PC-9 (cell line): ENCODE data around the gene RIMS4. TPM values are rescaled to one million over a fixed set of nuclear protein-coding genes. Genes with fewer than 3 reads are reported as not detected.

Experiments used
- BruUV-seq: library from RNA; stranded (reverse); fragments of 400-500 nt; replicated peaks from 2 replicates; lab custom pipeline; 2021; lab: Mats Ljungman, UMichigan
- CTCF ChIA-PET: fragments of 300-600 bp; sonication (Branson Sonifier 250); formaldehyde crosslinking; loops from one replicate; lab custom pipeline; 2022; ENCODE audit warnings: antibody characterized with exemption; lab: Charles Lee
- POLR2A ChIA-PET: fragments of 300-600 bp; sonication (Branson Sonifier 250); formaldehyde crosslinking; loops from one replicate; lab custom pipeline; 2022; ENCODE audit warnings: antibody characterized with exemption; ENCODE audit not compliant: unreplicated experiment; lab: Charles Lee
- DNase-seq, 2 experiments: peaks; one replicate each; pipeline versions ENCODE4 v3.0.0 to v3.0.0-alpha.2; 2015 to 2022; ENCODE audit warnings: mixed read lengths in 1 of 2
- H2AFZ ChIP-seq: fragments of 200-600 bp; sonication (generic); 2 replicates; pipeline ENCODE4 v1.8.1; 2017; ENCODE audit warnings: antibody characterized with exemption
- H3F3A ChIP-seq: fragments of 200-600 bp; sonication (generic); 2 replicates; pipeline ENCODE4 v1.8.1; 2017; ENCODE audit warnings: antibody characterized with exemption, mild to moderate bottlenecking, low read depth; ENCODE audit not compliant: insufficient read depth
- H3K27ac ChIP-seq: fragments of 200-600 bp; sonication (generic); 2 replicates; pipeline ENCODE4 v1.6.1; 2016; ENCODE audit warnings: mixed run types
- H3K27me3 ChIP-seq: fragments of 200-600 bp; sonication (generic); 2 replicates; pipeline ENCODE4 v1.6.1; 2016; ENCODE audit warnings: low read depth, mixed run types; ENCODE audit not compliant: insufficient read depth
- H3K36me3 ChIP-seq: fragments of 200-600 bp; sonication (generic); 2 replicates; pipeline ENCODE4 v1.6.1; 2016; ENCODE audit warnings: low read depth, mixed run types
- H3K4me1 ChIP-seq: fragments of 200-600 bp; sonication (generic); replicated peaks from 2 replicates; pipeline ENCODE4 v1.6.1; 2016; ENCODE audit warnings: mixed run types; ENCODE audit not compliant: insufficient read depth
- H3K4me2 ChIP-seq: fragments of 200-600 bp; sonication (generic); 2 replicates; pipeline ENCODE4 v1.6.1; 2017; ENCODE audit warnings: mixed run types
- H3K4me3 ChIP-seq: fragments of 200-600 bp; sonication (generic); 2 replicates; pipeline ENCODE4 v1.6.1; 2016; ENCODE audit warnings: mixed run types
- H3K79me2 ChIP-seq: fragments of 200-600 bp; sonication (generic); 2 replicates; pipeline ENCODE4 v1.6.1; 2017; ENCODE audit warnings: low read depth, mixed run types
- H3K9me2 ChIP-seq: fragments of 200-600 bp; sonication (generic); 2 replicates; pipeline ENCODE4 v1.8.1; 2017; ENCODE audit warnings: mild to moderate bottlenecking; ENCODE audit not compliant: insufficient read depth
- H3K9me3 ChIP-seq: fragments of 200-600 bp; sonication (generic); 2 replicates; pipeline ENCODE4 v1.8.1; 2016; ENCODE audit warnings: low read depth; ENCODE audit not compliant: insufficient read depth
- H4K20me1 ChIP-seq: fragments of 200-600 bp; sonication (generic); 2 replicates; pipeline ENCODE4 v1.8.1; 2017; ENCODE audit not compliant: insufficient read depth
- EZH2 ChIP-seq: fragments of 200-600 bp; sonication (generic); IDR thresholded peaks from 2 replicates; pipeline ENCODE4 v1.8.0; 2017; ENCODE audit warnings: antibody characterized with exemption, low read depth
- intact Hi-C: fragments of 100-400 bp; cut with micrococcal nuclease; formaldehyde crosslinking; loops from one replicate; pipeline ENCODE4 v1.10.0; 2022; ENCODE audit not compliant: unreplicated experiment
- total RNA-seq: library from RNA; stranded (reverse); gene quantifications from 2 replicates; pipeline ENCODE4 v1.2.3, GENCODE V29; 2021
- TF ChIP-seq, protein P1 (sequence below): fragments of 200-600 bp; sonication (generic); conservative IDR thresholded peaks from 2 replicates; pipeline ENCODE4 v1.6.1; 2017; ENCODE audit warnings: mixed run types, antibody characterized with exemption, mild to moderate bottlenecking, moderate library complexity

The RIMS4 gene
- total RNA-seq, 1 experiment from 2014 or later: 0.13 TPM

DNA sequence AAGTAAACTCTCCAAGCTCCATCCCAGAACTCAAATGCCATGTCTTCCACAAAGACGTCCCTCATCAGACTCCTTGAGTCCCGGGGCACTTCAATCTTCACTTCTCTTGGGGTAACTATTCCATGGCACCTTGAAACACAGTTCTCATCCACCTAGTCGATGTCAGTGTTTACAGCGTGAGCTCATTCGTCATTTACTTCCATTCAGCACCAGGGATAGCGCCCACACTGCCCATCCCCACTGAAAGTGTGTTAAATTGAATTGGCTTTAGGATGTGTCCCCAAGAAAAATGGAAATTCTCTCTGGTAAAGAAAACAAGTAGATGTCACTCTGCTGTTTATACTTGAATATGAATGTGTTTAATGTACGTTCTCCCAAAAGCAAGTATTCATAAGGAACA is 33.4 kb downstream of the RIMS4 start:
- Histone ChIP-seq H3F3A (no peaks in the 10 kb centered on the region), H3K79me2 (no peaks in the 10 kb centered on the region), H3K9me3 (no peaks in the 10 kb centered on the region), H3K36me3 (no peaks in the 10 kb centered on the region), H3K4me3 (no peak overlapping the region), H2AFZ (no peak overlapping the region), H3K4me1 (no peaks in the 10 kb centered on the region), H3K9me2 (no peaks in the 10 kb centered on the region), H3K27ac (no peak overlapping the region), H3K4me2 (no peak overlapping the region), H3K27me3 (peaks cover 55% of the 10 kb centered on the region), H4K20me1 (no peaks in the 10 kb centered on the region; the same call in 1 of the 2 replicates)
- no peak for TF ChIP-seq EZH2
- TF ChIP-seq, protein P1, sequence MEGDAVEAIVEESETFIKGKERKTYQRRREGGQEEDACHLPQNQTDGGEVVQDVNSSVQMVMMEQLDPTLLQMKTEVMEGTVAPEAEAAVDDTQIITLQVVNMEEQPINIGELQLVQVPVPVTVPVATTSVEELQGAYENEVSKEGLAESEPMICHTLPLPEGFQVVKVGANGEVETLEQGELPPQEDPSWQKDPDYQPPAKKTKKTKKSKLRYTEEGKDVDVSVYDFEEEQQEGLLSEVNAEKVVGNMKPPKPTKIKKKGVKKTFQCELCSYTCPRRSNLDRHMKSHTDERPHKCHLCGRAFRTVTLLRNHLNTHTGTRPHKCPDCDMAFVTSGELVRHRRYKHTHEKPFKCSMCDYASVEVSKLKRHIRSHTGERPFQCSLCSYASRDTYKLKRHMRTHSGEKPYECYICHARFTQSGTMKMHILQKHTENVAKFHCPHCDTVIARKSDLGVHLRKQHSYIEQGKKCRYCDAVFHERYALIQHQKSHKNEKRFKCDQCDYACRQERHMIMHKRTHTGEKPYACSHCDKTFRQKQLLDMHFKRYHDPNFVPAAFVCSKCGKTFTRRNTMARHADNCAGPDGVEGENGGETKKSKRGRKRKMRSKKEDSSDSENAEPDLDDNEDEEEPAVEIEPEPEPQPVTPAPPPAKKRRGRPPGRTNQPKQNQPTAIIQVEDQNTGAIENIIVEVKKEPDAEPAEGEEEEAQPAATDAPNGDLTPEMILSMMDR: no peak
- intact Hi-C loops: no loop called here
- BruUV-seq: no TSS peak
- ChIA-PET POLR2A (interaction anchor here (0.6 kb wide), 2 partner anchors 108 to 218 kb away, joined by 3 to 14 read pairs; no protein-coding TSS in a partner anchor), CTCF (no interaction called here)
- peak in 1 of 2 experiments; percentile 20 for DNase-seq

DNA sequence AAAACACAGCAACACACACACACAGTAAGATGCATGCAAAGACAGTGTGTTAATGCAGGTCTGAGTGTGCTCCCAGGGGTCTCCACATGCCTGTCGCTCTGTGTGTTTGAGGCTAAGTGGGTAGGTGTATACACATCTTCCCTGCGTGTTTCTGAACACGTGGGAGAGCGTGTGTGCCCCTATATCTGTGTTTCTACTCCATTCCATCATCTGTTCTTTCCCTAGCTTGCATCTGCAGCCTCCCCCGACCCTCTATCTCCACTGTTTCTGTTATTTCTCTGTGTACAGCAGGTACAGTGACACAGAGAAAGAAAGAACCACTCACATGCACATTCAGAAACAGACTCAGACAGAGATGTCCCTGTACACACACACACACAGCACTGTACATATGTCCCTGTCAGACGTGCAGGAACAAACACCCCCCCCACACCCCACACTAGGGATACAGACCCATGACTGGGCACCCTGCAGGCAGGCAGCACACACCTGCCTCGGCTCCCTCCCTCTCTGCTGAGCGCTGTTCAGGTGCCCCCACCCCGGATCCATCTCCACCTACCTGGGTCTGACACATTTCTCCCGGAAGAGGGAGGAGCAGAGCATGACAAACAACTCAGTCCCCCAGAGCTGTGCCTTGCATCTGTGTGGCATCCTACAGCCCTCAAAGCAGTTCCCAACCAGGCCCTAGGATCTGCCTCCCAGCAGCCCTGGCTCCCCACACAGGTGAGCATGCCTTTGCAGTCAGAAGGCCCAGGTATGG is 37.1 kb downstream of the RIMS4 start:
- BruUV-seq: no TSS peak

DNA sequence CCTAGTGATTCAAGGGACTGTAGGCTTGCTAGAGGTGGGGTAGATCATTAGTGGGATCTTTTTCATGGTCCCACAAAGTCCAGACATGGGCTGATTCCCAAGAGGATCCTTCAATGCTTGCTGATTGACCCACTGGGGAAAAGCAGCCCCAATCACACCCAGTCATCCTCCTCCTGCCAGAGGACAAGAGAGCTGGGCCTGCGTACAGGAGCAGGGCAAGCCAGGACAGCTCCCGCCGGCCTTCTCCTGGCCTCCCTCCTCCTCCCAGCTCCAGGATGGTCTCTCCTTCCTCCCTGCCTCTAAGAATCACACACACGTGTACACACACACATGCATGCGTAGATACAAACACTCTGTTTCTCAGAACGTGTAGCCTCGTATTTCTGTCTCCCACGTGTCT is 37.7 kb downstream of the RIMS4 start:
- DNase-seq: no peak
- no peak overlapping the region for H3K4me2 ChIP-seq
- ChIA-PET CTCF (no interaction called here), POLR2A (no interaction called here)
- H4K20me1 ChIP-seq: peaks cover 4% of the 10 kb centered on the region; the same call in 1 of the 2 replicates
- H3K4me3 ChIP-seq: no peak overlapping the region
- TF ChIP-seq, protein P1: no peak
- no peak for TF ChIP-seq EZH2
- H3K9me3 ChIP-seq: no peaks in the 10 kb centered on the region
- H3K27ac ChIP-seq: no peak overlapping the region
- no peaks in the 10 kb centered on the region for H3K4me1 ChIP-seq
- no peaks in the 10 kb centered on the region for H3K79me2 ChIP-seq
- peaks cover 93% of the 10 kb centered on the region for H3K27me3 ChIP-seq
- H3K9me2 ChIP-seq: no peaks in the 10 kb centered on the region
- no peak overlapping the region for H2AFZ ChIP-seq
- intact Hi-C loops: no loop called here
- no TSS peak for BruUV-seq
- H3F3A ChIP-seq: no peaks in the 10 kb centered on the region
- no peaks in the 10 kb centered on the region for H3K36me3 ChIP-seq

More for the DNA sequence above, 37.1 kb downstream of the RIMS4 start:
- TF ChIP-seq, protein P1: no peak
- no peak for TF ChIP-seq EZH2
- no peaks in the 10 kb centered on the region for H3K9me2 ChIP-seq
- ChIA-PET POLR2A (no interaction called here), CTCF (no interaction called here)
- no peaks in the 10 kb centered on the region for H3F3A ChIP-seq
- H3K27me3 ChIP-seq: peaks cover 87% of the 10 kb centered on the region
- no peak overlapping the region for H3K4me2 ChIP-seq
- no peaks in the 10 kb centered on the region for H3K9me3 ChIP-seq
- no peak overlapping the region for H3K4me3 ChIP-seq
- H3K79me2 ChIP-seq: no peaks in the 10 kb centered on the region
- no peak overlapping the region for H3K27ac ChIP-seq
- no peaks in the 10 kb centered on the region for H3K36me3 ChIP-seq
- no peaks in the 10 kb centered on the region for H3K4me1 ChIP-seq
- DNase-seq: no peak
- intact Hi-C loops: no loop called here
- H4K20me1 ChIP-seq: peaks cover 4% of the 10 kb centered on the region; the same call in 1 of the 2 replicates
- no peak overlapping the region for H2AFZ ChIP-seq
